ENCODE measurements around the gene SOX18. TPM values are rescaled to one million over a fixed set of nuclear protein-coding genes. Genes with fewer than 3 reads are reported as not detected.

The SOX18 gene
- total and polyA plus RNA-seq, 2 of the 13 experiments (the other 11 are each of a cell fraction or from before 2014, with no cell fraction given): 1.6 to 1.9 TPM

DNA sequence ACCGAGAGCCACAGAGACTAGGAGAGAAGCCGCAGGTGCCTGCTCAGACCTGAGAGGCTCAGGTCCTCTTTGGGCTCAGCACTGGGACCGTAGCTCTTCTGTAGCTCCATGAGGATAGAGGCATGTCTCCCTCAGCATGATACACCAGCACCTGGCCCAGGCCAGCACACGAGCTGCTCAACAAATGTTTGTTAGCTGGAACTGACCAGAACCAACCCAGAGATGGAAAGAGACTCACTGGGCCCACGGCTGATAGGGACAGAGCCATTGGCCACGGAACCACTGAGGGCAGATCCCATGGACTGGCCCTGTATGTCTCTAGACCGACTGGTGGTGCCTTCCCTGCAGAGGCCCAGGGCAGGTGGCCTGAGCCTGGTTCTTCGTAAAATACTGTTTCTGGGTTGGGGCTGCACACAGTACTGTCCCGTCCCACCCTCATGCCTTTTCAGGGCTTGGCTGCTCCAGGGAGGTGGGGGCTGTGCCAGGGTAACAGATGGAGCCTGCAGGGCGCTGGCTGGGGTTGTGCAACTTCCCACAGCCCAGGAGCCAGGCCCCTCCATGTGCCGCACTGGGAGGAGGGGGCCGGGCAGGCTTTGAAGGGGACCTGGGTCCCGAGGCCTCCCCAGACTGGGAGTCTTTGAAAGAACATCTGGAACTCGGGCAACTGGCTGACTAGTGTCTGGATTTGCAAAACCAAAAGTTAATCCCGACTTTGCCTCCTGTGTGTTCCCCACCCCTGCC lies 8.2 kb downstream of the SOX18 start (continued):
- TF ChIP-seq GPBP1L1 (CRISPR knock-in tag; IDR thresholded peaks at IDR 0.05) (no peak), ZBTB14 (CRISPR knock-in tag; IDR thresholded peaks at IDR 0.05) (no peak), CBX2 (IDR thresholded peaks at IDR 0.05; ENCODE audit: low read depth, low read length) (no peak), CBX2 (CRISPR knock-in tag; IDR thresholded peaks at IDR 0.05; ENCODE audit: low read depth) (0 out of 2 replicates have a peak, but pooled peaks have one; percentile 55), ZNF101 (CRISPR knock-in tag; IDR thresholded peaks at IDR 0.05; ENCODE audit: borderline replicate concordance, low read depth) (0 out of 2 replicates have a peak, but pooled peaks have one; percentile 62), ZNF343 (CRISPR knock-in tag; IDR thresholded peaks at IDR 0.05) (peak; percentile 59; the same call in 1 of the 2 replicates), ATF7-NPFF (CRISPR knock-in tag; IDR thresholded peaks at IDR 0.05; ENCODE audit: low read depth) (peak; percentile 84), NCOA2 (CRISPR knock-in tag; IDR thresholded peaks at IDR 0.05) (peak; percentile 63; the same call in 1 of the 2 replicates), STAG1 (CRISPR knock-in tag; IDR thresholded peaks at IDR 0.05) (0 out of 2 replicates have a peak, but pooled peaks have one; percentile 2), ARHGAP35 (CRISPR knock-in tag; IDR thresholded peaks at IDR 0.05; ENCODE audit: borderline replicate concordance) (0 out of 2 replicates have a peak, but pooled peaks have one; percentile 52), ZNF678 (CRISPR knock-in tag; IDR thresholded peaks at IDR 0.05) (0 out of 2 replicates have a peak, but pooled peaks have one; percentile 22), SIN3A (IDR thresholded peaks at IDR 0.05; ENCODE audit: borderline replicate concordance, low read depth, low read length) (peak; percentile 30; the same call in 1 of the 2 replicates), ZNF709 (CRISPR knock-in tag; IDR thresholded peaks at IDR 0.05) (0 out of 2 replicates have a peak, but pooled peaks have one; percentile 63)
- TF ChIP-seq, protein P1, sequence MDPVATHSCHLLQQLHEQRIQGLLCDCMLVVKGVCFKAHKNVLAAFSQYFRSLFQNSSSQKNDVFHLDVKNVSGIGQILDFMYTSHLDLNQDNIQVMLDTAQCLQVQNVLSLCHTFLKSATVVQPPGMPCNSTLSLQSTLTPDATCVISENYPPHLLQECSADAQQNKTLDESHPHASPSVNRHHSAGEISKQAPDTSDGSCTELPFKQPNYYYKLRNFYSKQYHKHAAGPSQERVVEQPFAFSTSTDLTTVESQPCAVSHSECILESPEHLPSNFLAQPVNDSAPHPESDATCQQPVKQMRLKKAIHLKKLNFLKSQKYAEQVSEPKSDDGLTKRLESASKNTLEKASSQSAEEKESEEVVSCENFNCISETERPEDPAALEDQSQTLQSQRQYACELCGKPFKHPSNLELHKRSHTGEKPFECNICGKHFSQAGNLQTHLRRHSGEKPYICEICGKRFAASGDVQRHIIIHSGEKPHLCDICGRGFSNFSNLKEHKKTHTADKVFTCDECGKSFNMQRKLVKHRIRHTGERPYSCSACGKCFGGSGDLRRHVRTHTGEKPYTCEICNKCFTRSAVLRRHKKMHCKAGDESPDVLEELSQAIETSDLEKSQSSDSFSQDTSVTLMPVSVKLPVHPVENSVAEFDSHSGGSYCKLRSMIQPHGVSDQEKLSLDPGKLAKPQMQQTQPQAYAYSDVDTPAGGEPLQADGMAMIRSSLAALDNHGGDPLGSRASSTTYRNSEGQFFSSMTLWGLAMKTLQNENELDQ (CRISPR knock-in tag; IDR thresholded peaks at IDR 0.05; ENCODE audit: borderline replicate concordance): peak; percentile 42; the same call in 1 of the 2 replicates
- TF ChIP-seq, protein P2, sequence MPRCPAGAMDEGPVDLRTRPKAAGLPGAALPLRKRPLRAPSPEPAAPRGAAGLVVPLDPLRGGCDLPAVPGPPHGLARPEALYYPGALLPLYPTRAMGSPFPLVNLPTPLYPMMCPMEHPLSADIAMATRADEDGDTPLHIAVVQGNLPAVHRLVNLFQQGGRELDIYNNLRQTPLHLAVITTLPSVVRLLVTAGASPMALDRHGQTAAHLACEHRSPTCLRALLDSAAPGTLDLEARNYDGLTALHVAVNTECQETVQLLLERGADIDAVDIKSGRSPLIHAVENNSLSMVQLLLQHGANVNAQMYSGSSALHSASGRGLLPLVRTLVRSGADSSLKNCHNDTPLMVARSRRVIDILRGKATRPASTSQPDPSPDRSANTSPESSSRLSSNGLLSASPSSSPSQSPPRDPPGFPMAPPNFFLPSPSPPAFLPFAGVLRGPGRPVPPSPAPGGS (CRISPR knock-in tag; IDR thresholded peaks at IDR 0.05): peak; percentile 53; the same call in 1 of the 2 replicates
- TF ChIP-seq, protein P3, sequence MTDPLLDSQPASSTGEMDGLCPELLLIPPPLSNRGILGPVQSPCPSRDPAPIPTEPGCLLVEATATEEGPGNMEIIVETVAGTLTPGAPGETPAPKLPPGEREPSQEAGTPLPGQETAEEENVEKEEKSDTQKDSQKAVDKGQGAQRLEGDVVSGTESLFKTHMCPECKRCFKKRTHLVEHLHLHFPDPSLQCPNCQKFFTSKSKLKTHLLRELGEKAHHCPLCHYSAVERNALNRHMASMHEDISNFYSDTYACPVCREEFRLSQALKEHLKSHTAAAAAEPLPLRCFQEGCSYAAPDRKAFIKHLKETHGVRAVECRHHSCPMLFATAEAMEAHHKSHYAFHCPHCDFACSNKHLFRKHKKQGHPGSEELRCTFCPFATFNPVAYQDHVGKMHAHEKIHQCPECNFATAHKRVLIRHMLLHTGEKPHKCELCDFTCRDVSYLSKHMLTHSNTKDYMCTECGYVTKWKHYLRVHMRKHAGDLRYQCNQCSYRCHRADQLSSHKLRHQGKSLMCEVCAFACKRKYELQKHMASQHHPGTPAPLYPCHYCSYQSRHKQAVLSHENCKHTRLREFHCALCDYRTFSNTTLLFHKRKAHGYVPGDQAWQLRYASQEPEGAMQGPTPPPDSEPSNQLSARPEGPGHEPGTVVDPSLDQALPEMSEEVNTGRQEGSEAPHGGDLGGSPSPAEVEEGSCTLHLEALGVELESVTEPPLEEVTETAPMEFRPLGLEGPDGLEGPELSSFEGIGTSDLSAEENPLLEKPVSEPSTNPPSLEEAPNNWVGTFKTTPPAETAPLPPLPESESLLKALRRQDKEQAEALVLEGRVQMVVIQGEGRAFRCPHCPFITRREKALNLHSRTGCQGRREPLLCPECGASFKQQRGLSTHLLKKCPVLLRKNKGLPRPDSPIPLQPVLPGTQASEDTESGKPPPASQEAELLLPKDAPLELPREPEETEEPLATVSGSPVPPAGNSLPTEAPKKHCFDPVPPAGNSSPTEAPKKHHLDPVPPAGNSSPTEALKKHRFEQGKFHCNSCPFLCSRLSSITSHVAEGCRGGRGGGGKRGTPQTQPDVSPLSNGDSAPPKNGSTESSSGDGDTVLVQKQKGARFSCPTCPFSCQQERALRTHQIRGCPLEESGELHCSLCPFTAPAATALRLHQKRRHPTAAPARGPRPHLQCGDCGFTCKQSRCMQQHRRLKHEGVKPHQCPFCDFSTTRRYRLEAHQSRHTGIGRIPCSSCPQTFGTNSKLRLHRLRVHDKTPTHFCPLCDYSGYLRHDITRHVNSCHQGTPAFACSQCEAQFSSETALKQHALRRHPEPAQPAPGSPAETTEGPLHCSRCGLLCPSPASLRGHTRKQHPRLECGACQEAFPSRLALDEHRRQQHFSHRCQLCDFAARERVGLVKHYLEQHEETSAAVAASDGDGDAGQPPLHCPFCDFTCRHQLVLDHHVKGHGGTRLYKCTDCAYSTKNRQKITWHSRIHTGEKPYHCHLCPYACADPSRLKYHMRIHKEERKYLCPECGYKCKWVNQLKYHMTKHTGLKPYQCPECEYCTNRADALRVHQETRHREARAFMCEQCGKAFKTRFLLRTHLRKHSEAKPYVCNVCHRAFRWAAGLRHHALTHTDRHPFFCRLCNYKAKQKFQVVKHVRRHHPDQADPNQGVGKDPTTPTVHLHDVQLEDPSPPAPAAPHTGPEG (CRISPR knock-in tag; IDR thresholded peaks at IDR 0.05): peak; percentile 67

Measured in HepG2 (cell line).